GM18505 (cell line): ENCODE data around the gene TSPYL6.
"Not testable (repeated sequence)": the region's sequence is repeated elsewhere in the genome, so short reads cannot be mapped to it uniquely, and the experiment has no call there.

ENCODE experiments used
- ATAC-seq: cut with Tn5 transposase; IDR thresholded peaks from one replicate; pipeline ENCODE4 v1.9.1; 2021; ENCODE audit not compliant: unreplicated experiment
- POLR2A ChIP-seq: IDR thresholded peaks from 4 replicates; pipeline ENCODE4 v1.6.1; 2011; ENCODE audit warnings: borderline replicate concordance; ENCODE audit not compliant: insufficient read depth, insufficient read length; ENCODE audit errors: extremely low read depth

The TSPYL6 gene

GRCh38 chr2:54256091-54256694 is at the start of gene TSPYL6:
Gene TSPYL6 (minus strand): TSS chr2:54256229. CDS start chr2:54256151, 78 bp downstream.
- TF ChIP-seq POLR2A, result no peak
- no peak for ATAC-seq

- no peak for TF ChIP-seq POLR2A
- ATAC-seq, result no peak
Observed at GRCh38 chr2:54303631-54304030, 47.6 kb upstream of the TSPYL6 start.

GRCh38 chr2:54298514-54298913 is 42.5 kb upstream of the TSPYL6 start:
- no peak for TF ChIP-seq POLR2A
- no peak for ATAC-seq

GRCh38 chr2:54295911-54296310 is 39.9 kb upstream of the TSPYL6 start:
- TF ChIP-seq POLR2A, result no peak
- ATAC-seq, result no peak

GRCh38 chr2:54294665-54295064 is 38.6 kb upstream of the TSPYL6 start:
- ATAC-seq, result not testable (repeated sequence)

- no peak for TF ChIP-seq POLR2A
- no peak for ATAC-seq
Observed at GRCh38 chr2:54290356-54291025, 34.5 kb upstream of the TSPYL6 start.

GRCh38 chr2:54289917-54290316 is 33.9 kb upstream of the TSPYL6 start:
- no peak for TF ChIP-seq POLR2A
- no peak for ATAC-seq

GRCh38 chr2:54287532-54287931 is 31.5 kb upstream of the TSPYL6 start:
- no peak for ATAC-seq
- TF ChIP-seq POLR2A, result no peak

GRCh38 chr2:54285451-54285850 is 29.4 kb upstream of the TSPYL6 start:
- ATAC-seq, result no peak

GRCh38 chr2:54284826-54285225 is 28.8 kb upstream of the TSPYL6 start:
- TF ChIP-seq POLR2A, result no peak
- no peak for ATAC-seq

More at GRCh38 chr2:54285451-54285850, 29.4 kb upstream of the TSPYL6 start:
- no peak for TF ChIP-seq POLR2A

GRCh38 chr2:54279385-54279784 is 23.4 kb upstream of the TSPYL6 start:
- no peak for ATAC-seq
- no peak for TF ChIP-seq POLR2A

- no peak for TF ChIP-seq POLR2A
- ATAC-seq, result no peak
Observed at GRCh38 chr2:54275541-54275940, 19.5 kb upstream of the TSPYL6 start.

- no peak for TF ChIP-seq POLR2A
- no peak for ATAC-seq
Observed at GRCh38 chr2:54274781-54275242, 18.8 kb upstream of the TSPYL6 start.

- peak; percentile 96 for ATAC-seq
- TF ChIP-seq POLR2A, result no peak
Observed at GRCh38 chr2:54271843-54272627, 16.0 kb upstream of the TSPYL6 start.
